Vagina (tissue), 2 donors: Measurements from ENCODE around the gene CAPN9. TPM values are rescaled to one million over a fixed set of nuclear protein-coding genes. Genes with fewer than 3 reads are reported as not detected.
"Not testable (repeated sequence)": the region's sequence is repeated elsewhere in the genome, so short reads cannot be mapped to it uniquely, and the experiment has no call there.

Source experiments
- DNase-seq, 2 donors: peaks; one replicate each; pipeline ENCODE4 v3.0.0-alpha.2; 2017; ENCODE audit errors: extremely low spot score in 2 of 2
- H3K27ac ChIP-seq: fragments of 200-600 bp; sonication (generic); one replicate; pipeline ENCODE4 v1.5.1; 2019
- H3K27me3 ChIP-seq: fragments of 200-600 bp; sonication (generic); one replicate; pipeline ENCODE4 v1.5.1; 2019
- H3K36me3 ChIP-seq, 2 donors: fragments of 200-600 bp; sonication (generic); one replicate each; pipeline ENCODE4 v1.5.1; 2017 to 2019
- H3K4me1 ChIP-seq: fragments of 200-600 bp; sonication (generic); one replicate; pipeline ENCODE4 v1.5.1; 2019
- H3K4me3 ChIP-seq, 2 donors: fragments of 200-600 bp; sonication (generic); 1 replicate in 1 of 2; 2 replicates in 1 of 2; pipeline ENCODE4 v1.5.1; 2016 to 2019
- H3K9me3 ChIP-seq: fragments of 200-600 bp; sonication (generic); one replicate; pipeline ENCODE4 v1.5.1; 2019
- POLR2A ChIP-seq, 2 donors: fragments of 450-650 bp; IDR thresholded peaks; one replicate each; pipeline ENCODE4 v1.6.1; 2017; ENCODE audit warnings: antibody characterized with exemption in 2 of 2, mild to moderate bottlenecking in 2 of 2, moderate library complexity in 2 of 2
- POLR2AphosphoS5 ChIP-seq, 2 donors: sonication (generic); formaldehyde crosslinking; IDR thresholded peaks; one replicate each; pipeline ENCODE4 v1.9.0; 2017; ENCODE audit warnings: antibody characterized with exemption in 2 of 2, mild to moderate bottlenecking in 2 of 2, low read depth in 1 of 2; ENCODE audit not compliant: insufficient read depth in 1 of 2
- intact Hi-C: fragments of 100-400 bp; cut with DNase I; formaldehyde crosslinking; loops from one replicate; pipeline ENCODE4 v1.15.1; 2023
- total RNA-seq: library from RNA; depleted of rRNA; stranded (reverse); fragments of >200 nt; gene quantifications from one replicate; pipeline ENCODE4 v1.2.3, GENCODE V29; 2016
- TF ChIP-seq, protein P1 (sequence below), 3 experiments: fragments of 450-650 bp in 2 of 3; fragments of 200-600 bp in 1 of 3; sonication (generic) in 1 of 3; IDR thresholded peaks; one replicate each; pipeline ENCODE4 v1.5.1; 2017 to 2019; ENCODE audit warnings: antibody characterized with exemption in 3 of 3, mild to moderate bottlenecking in 2 of 3, moderate library complexity in 2 of 3

Gene CAPN9
- total RNA-seq, 1 donor from 2014 or later: not detected

GRCh38 chr1:230713138-230713537, 34.0 kb upstream of the CAPN9 start:
- no peak for TF ChIP-seq POLR2A (IDR thresholded peaks at IDR 0.05)
- TF ChIP-seq POLR2AphosphoS5 (IDR thresholded peaks at IDR 0.05; ENCODE audit: insufficient read depth in 1 of 2, low read depth in 1 of 2): no peak
- TF ChIP-seq, protein P1, sequence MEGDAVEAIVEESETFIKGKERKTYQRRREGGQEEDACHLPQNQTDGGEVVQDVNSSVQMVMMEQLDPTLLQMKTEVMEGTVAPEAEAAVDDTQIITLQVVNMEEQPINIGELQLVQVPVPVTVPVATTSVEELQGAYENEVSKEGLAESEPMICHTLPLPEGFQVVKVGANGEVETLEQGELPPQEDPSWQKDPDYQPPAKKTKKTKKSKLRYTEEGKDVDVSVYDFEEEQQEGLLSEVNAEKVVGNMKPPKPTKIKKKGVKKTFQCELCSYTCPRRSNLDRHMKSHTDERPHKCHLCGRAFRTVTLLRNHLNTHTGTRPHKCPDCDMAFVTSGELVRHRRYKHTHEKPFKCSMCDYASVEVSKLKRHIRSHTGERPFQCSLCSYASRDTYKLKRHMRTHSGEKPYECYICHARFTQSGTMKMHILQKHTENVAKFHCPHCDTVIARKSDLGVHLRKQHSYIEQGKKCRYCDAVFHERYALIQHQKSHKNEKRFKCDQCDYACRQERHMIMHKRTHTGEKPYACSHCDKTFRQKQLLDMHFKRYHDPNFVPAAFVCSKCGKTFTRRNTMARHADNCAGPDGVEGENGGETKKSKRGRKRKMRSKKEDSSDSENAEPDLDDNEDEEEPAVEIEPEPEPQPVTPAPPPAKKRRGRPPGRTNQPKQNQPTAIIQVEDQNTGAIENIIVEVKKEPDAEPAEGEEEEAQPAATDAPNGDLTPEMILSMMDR (IDR thresholded peaks at IDR 0.05): no peak
- H3K36me3 ChIP-seq: no peaks in the 10 kb centered on the region
- H3K27me3 ChIP-seq: no peaks in the 10 kb centered on the region
- no peak for DNase-seq
- no peak overlapping the region for H3K4me3 ChIP-seq
- H3K4me1 ChIP-seq: peaks cover 14% of the 10 kb centered on the region
- intact Hi-C loops: no loop called here
- no peaks in the 10 kb centered on the region for H3K9me3 ChIP-seq
- no peak overlapping the region for H3K27ac ChIP-seq

DNA sequence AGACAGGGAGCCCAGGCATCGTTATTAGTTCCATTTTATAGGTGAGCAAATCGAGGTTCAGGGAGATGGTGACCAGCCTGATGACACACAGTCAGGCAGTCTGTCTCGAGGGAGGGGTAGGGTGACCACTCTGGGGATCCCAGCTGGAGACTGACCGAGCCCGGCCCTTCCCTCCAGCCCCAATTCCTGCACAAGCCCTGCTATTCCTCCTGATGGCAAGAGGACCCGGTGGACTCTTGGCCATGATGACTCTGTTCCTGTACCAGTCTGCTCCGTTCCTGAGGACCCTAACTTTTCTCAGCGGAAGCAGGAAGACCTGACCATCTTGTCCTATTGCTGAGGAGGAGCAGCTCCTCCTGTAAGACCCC, 33.7 kb upstream of the CAPN9 start:
- Histone ChIP-seq H3K4me3 (peak overlapping the region; percentile 7 to 30), H3K36me3 (no peaks in the 10 kb centered on the region), H3K9me3 (no peaks in the 10 kb centered on the region), H3K27me3 (no peaks in the 10 kb centered on the region), H3K4me1 (peaks cover 14% of the 10 kb centered on the region), H3K27ac (no peak overlapping the region)
- intact Hi-C loops: no loop called here
- TF ChIP-seq POLR2AphosphoS5 (IDR thresholded peaks at IDR 0.05; ENCODE audit: insufficient read depth in 1 of 2, low read depth in 1 of 2): no peak
- no peak for TF ChIP-seq POLR2A (IDR thresholded peaks at IDR 0.05)
- TF ChIP-seq, protein P1 (IDR thresholded peaks at IDR 0.05): no peak
- no peak for DNase-seq

- Histone ChIP-seq H3K27ac (no peak within 1 kb of the TSS), H3K9me3 (no peaks in the 10 kb centered on the region), H3K27me3 (no peaks in the 10 kb centered on the region), H3K4me1 (peaks cover 14% of the 10 kb centered on the region), H3K36me3 (no peaks in the 10 kb centered on the region), H3K4me3 (peak within 1 kb of the TSS; percentile 7 to 30)
- intact Hi-C loops: no loop called here
- TF ChIP-seq, protein P1 (IDR thresholded peaks at IDR 0.05): no peak
- peak in 1 of 2 donors; percentile 61 for TF ChIP-seq POLR2AphosphoS5 (IDR thresholded peaks at IDR 0.05; ENCODE audit: insufficient read depth in 1 of 2, low read depth in 1 of 2)
- no peak for DNase-seq
Measured at GRCh38 chr1:230713915-230714764, 33.0 kb upstream of the CAPN9 start, which contains the start of gene AGT. AGT (minus strand) TSS chr1:230714122; CDS start chr1:230710823, 3,299 bp downstream.

DNA sequence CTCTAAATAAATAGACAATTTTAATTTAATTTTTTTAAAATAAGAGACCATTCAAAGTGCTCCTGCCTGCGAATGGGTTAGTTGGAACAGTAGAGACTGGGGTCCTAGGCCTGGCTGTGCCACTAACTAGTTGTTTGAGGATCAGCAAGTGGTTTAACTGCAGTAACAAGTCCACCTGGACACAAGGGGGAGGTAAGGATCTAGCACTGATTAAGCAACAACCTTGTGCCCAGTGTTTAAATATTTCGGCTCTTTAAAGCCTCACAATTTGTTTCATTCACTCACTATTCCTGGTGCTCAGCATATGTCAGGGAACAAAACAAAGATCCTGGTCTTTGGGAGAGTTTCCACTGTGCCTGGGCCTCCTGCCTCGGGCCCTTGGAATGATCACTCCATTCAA, 31.7 kb upstream of the CAPN9 start:
- TF ChIP-seq POLR2A (IDR thresholded peaks at IDR 0.05): no peak
- intact Hi-C loops: no loop called here
- Histone ChIP-seq H3K4me1 (peaks cover 14% of the 10 kb centered on the region), H3K4me3 (no peak overlapping the region), H3K9me3 (no peaks in the 10 kb centered on the region), H3K27ac (no peak overlapping the region), H3K36me3 (no peaks in the 10 kb centered on the region), H3K27me3 (no peaks in the 10 kb centered on the region)
- DNase-seq: no peak

GRCh38 chr1:230716453-230716852, 30.7 kb upstream of the CAPN9 start:
- H3K4me3 ChIP-seq, DNase-seq, H3K27ac ChIP-seq, H3K27me3 ChIP-seq, intact Hi-C loops, H3K9me3 ChIP-seq, H3K36me3 ChIP-seq: not testable (repeated sequence)
- peaks cover 14% of the 10 kb centered on the region for H3K4me1 ChIP-seq

GRCh38 chr1:230717251-230717650, 29.9 kb upstream of the CAPN9 start:
- Histone ChIP-seq H3K4me3 (no peak overlapping the region), H3K27me3 (no peaks in the 10 kb centered on the region), H3K27ac (no peak overlapping the region), H3K9me3 (no peaks in the 10 kb centered on the region), H3K36me3 (no peaks in the 10 kb centered on the region), H3K4me1 (peaks cover 14% of the 10 kb centered on the region)
- no peak for DNase-seq
- TF ChIP-seq, protein P1 (IDR thresholded peaks at IDR 0.05): no peak
- TF ChIP-seq POLR2A (IDR thresholded peaks at IDR 0.05): no peak
- TF ChIP-seq POLR2AphosphoS5 (IDR thresholded peaks at IDR 0.05; ENCODE audit: insufficient read depth in 1 of 2, low read depth in 1 of 2): no peak
- intact Hi-C loops: no loop called here

GRCh38 chr1:230721849-230722522, 25.2 kb upstream of the CAPN9 start:
- DNase-seq, intact Hi-C loops, H3K27me3 ChIP-seq, H3K4me1 ChIP-seq, H3K36me3 ChIP-seq, H3K27ac ChIP-seq, H3K4me3 ChIP-seq, H3K9me3 ChIP-seq: not testable (repeated sequence)
